Colonic mucosa (tissue), 4 donors: Measurements from ENCODE around the gene SNAP29. TPM values are rescaled to one million over a fixed set of nuclear protein-coding genes. Genes with fewer than 3 reads are reported as not detected.
"Not testable (repeated sequence)": the region's sequence is repeated elsewhere in the genome, so short reads cannot be mapped to it uniquely, and the experiment has no call there.

ENCODE experiments used
- DNase-seq: peaks from one replicate; pipeline ENCODE4 v3.0.0-alpha.2; 2020
- H3K27ac ChIP-seq: fragments of 200-600 bp; one replicate; pipeline ENCODE4 v1.8.0; 2021
- H3K27me3 ChIP-seq: fragments of 200-600 bp; one replicate; pipeline ENCODE4 v1.8.0; 2021
- H3K36me3 ChIP-seq: fragments of 200-600 bp; one replicate; pipeline ENCODE4 v1.8.0; 2021
- H3K4me1 ChIP-seq: fragments of 200-600 bp; one replicate; pipeline ENCODE4 v1.8.0; 2021; ENCODE audit warnings: mild to moderate bottlenecking
- H3K4me3 ChIP-seq: fragments of 200-600 bp; one replicate; pipeline ENCODE4 v1.8.0; 2021
- H3K9ac ChIP-seq, 2 donors: one replicate each; pipeline ENCODE4 v1.7.0; 2013; ENCODE audit warnings: control low read depth in 2 of 2, low read depth in 2 of 2, low read length in 2 of 2
- H3K9me3 ChIP-seq: fragments of 200-600 bp; one replicate; pipeline ENCODE4 v1.8.0; 2021
- CTCF ChIP-seq: fragments of 200-600 bp; IDR thresholded peaks from one replicate; pipeline ENCODE4 v1.8.0; 2022; ENCODE audit warnings: antibody characterized with exemption, mild to moderate bottlenecking
- intact Hi-C: fragments of 100-400 bp; cut with DNase I; formaldehyde crosslinking; loops from one replicate; pipeline ENCODE4 v1.14.1; 2022
- total RNA-seq, 2 donors: library from RNA; stranded (reverse); fragmentation: NEBNext Ultra II Directional in 1 of 2; extraction: Animal tissue kit (Norgen Biotek cat#: 25700) in 1 of 2; gene quantifications; one replicate each; pipeline ENCODE4 v1.2.1, GENCODE V29; 2021
- donor health status: healthy.
- donor health status: DM: no; HTN: no; CAD: no.
- donor health status: DM: no; HTN: no; CAD: no.

SNAP29 gene
- total RNA-seq, 2 donors from 2014 or later, result 25.3 to 39.0 TPM

- DNase-seq, result no peak
- H3K36me3 ChIP-seq, result peaks cover 5% of the 10 kb centered on the region
- no peaks in the 10 kb centered on the region for H3K27me3 ChIP-seq
- H3K4me1 ChIP-seq, result no peaks in the 10 kb centered on the region
- H3K9ac ChIP-seq, result no peak overlapping the region
- intact Hi-C loops, result no loop called here
- H3K4me3 ChIP-seq, result no peak overlapping the region
- no peak for TF ChIP-seq CTCF
- H3K9me3 ChIP-seq, result no peaks in the 10 kb centered on the region
- H3K27ac ChIP-seq, result no peak overlapping the region
Measured at GRCh38 chr22:20829491-20830134, 29.2 kb upstream of the SNAP29 start.

GRCh38 chr22:20833225-20833665 lies 25.6 kb upstream of the SNAP29 start:
- Histone ChIP-seq H3K9ac (no peak overlapping the region), H3K27ac (no peak overlapping the region), H3K4me3 (no peak overlapping the region), H3K36me3 (peaks cover 5% of the 10 kb centered on the region), H3K27me3 (no peaks in the 10 kb centered on the region), H3K9me3 (no peaks in the 10 kb centered on the region), H3K4me1 (no peaks in the 10 kb centered on the region)
- TF ChIP-seq CTCF, result no peak
- intact Hi-C loops, result no loop called here
- no peak for DNase-seq

- H3K36me3 ChIP-seq, result peaks cover 5% of the 10 kb centered on the region
- intact Hi-C loops, result no loop called here
- no peaks in the 10 kb centered on the region for H3K9me3 ChIP-seq
- TF ChIP-seq CTCF, result no peak
- no peaks in the 10 kb centered on the region for H3K4me1 ChIP-seq
- no peak overlapping the region for H3K27ac ChIP-seq
- H3K27me3 ChIP-seq, result no peaks in the 10 kb centered on the region
- DNase-seq, result no peak
- no peak overlapping the region for H3K4me3 ChIP-seq
- no peak overlapping the region for H3K9ac ChIP-seq
Measured at GRCh38 chr22:20834206-20834605, 24.6 kb upstream of the SNAP29 start.

- intact Hi-C loops, result no loop called here
- no peaks in the 10 kb centered on the region for H3K9me3 ChIP-seq
- no peak overlapping the region for H3K4me3 ChIP-seq
- H3K4me1 ChIP-seq, result no peaks in the 10 kb centered on the region
- no peak for DNase-seq
- no peaks in the 10 kb centered on the region for H3K27me3 ChIP-seq
- no peak overlapping the region for H3K27ac ChIP-seq
- no peak for TF ChIP-seq CTCF
- H3K36me3 ChIP-seq, result peaks cover 5% of the 10 kb centered on the region
- no peak overlapping the region for H3K9ac ChIP-seq
Measured at GRCh38 chr22:20834725-20835124, 24.1 kb upstream of the SNAP29 start.

GRCh38 chr22:20836987-20837823 lies 21.6 kb upstream of the SNAP29 start:
- no peak overlapping the region for H3K9ac ChIP-seq
- no peaks in the 10 kb centered on the region for H3K4me1 ChIP-seq
- H3K4me3 ChIP-seq, result no peak overlapping the region
- no peak overlapping the region for H3K27ac ChIP-seq
- no peak for DNase-seq
- no peaks in the 10 kb centered on the region for H3K9me3 ChIP-seq
- TF ChIP-seq CTCF, result no peak
- intact Hi-C loops, result no loop called here
- H3K27me3 ChIP-seq, result no peaks in the 10 kb centered on the region
- peaks cover 5% of the 10 kb centered on the region for H3K36me3 ChIP-seq

GRCh38 chr22:20839354-20839753 lies 19.5 kb upstream of the SNAP29 start:
- H3K4me3 ChIP-seq, H3K36me3 ChIP-seq, H3K27me3 ChIP-seq, H3K9me3 ChIP-seq, DNase-seq, H3K27ac ChIP-seq, intact Hi-C loops, H3K4me1 ChIP-seq, H3K9ac ChIP-seq: not testable (repeated sequence)
